Activated CD8-positive, alpha-beta memory T cell treated with anti-CD3 and anti-CD28 coated beads for 36 hours (primary cell): ENCODE data around the gene TMTC2. TPM values are rescaled to one million over a fixed set of nuclear protein-coding genes. Genes with fewer than 3 reads are reported as not detected.
"Not testable (repeated sequence)": the region's sequence is repeated elsewhere in the genome, so short reads cannot be mapped to it uniquely, and the experiment has no call there.

Experiments used
- CTCF ChIA-PET: fragments of 350-600 bp; sonication (Branson Sonifier 250); formaldehyde crosslinking; loops from one replicate; lab custom pipeline; 2021; ENCODE audit warnings: antibody characterized with exemption; lab: Charles Lee
- POLR2A ChIA-PET: fragments of 350-600 bp; sonication (Branson Sonifier 250); formaldehyde crosslinking; loops from one replicate; lab custom pipeline; 2021; ENCODE audit warnings: antibody characterized with exemption; lab: Charles Lee
- total RNA-seq, 2 experiments: library from RNA; stranded (reverse); gene quantifications; one replicate each; pipeline ENCODE4 v1.2.3, GENCODE V29; 2021

TMTC2 gene
- total RNA-seq, 2 experiments from 2014 or later, result 1.9 to 2.2 TPM

- POLR2A ChIA-PET, result no interaction called here
- CTCF ChIA-PET, result no interaction called here
Observed at GRCh38 chr12:82714427-82714826, 27.7 kb downstream of the TMTC2 start.

GRCh38 chr12:82721726-82722125 lies 35.0 kb downstream of the TMTC2 start:
- CTCF ChIA-PET, result no interaction called here

GRCh38 chr12:82723093-82723492 lies 36.4 kb downstream of the TMTC2 start:
- ChIA-PET CTCF (interaction anchor here (0.6 kb wide), 1 partner anchor 105 kb away, joined by 3 read pairs; no protein-coding TSS in a partner anchor), POLR2A (no interaction called here)

More at GRCh38 chr12:82721726-82722125, 35.0 kb downstream of the TMTC2 start:
- POLR2A ChIA-PET, result interaction anchor here (0.6 kb wide), 1 partner anchor 378 kb away, joined by 10 read pairs; no protein-coding TSS in a partner anchor

GRCh38 chr12:82723891-82724290 lies 37.2 kb downstream of the TMTC2 start:
- CTCF ChIA-PET, result no interaction called here
- POLR2A ChIA-PET, result no interaction called here

DNA sequence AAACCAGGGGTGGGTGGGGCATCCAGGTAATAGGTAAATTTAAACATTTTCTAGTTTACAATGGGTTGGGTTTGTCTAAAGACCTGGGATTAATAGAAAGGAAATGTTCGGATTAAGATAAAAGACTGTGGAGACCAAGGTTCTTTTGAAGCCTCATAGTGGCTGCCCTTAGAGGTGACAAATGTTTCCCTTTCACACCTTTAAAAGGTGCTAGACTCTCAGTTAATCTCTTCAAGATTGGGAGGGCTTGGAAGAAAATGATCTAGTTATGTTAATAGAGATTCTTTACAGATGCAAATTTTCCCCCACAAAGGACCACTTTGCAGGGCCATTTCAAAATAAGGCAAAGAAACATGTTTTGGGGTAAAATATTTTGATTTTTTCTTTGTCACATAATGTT lies 39.0 kb downstream of the TMTC2 start:
- ChIA-PET CTCF (no interaction called here), POLR2A (interaction anchor here (0.7 kb wide), 1 partner anchor 150 kb away, joined by 6 read pairs; no protein-coding TSS in a partner anchor)

GRCh38 chr12:82727886-82728285 lies 41.2 kb downstream of the TMTC2 start:
- CTCF ChIA-PET, result interaction anchor here (0.7 kb wide), 1 partner anchor 526 kb away, joined by 3 read pairs; no protein-coding TSS in a partner anchor

DNA sequence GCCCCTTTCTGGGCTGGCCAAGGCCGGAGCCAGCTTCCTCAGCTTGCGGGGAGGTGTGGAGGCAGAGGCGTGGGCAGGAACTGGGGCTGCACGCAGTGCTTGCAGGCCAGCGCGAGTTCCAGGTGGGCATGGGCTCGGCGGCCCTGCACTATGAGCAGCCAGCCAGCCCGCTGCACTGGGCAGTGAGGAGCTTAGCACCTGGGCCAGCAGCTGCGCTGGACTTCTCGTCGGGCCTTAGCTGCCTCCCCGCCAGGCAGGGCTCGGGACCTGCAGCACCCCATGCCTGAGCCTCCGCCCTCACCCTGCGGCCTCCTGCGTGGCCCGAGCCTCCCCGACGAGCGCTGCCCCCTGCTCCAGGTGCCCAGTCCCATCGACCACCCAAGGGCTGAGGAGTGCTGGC lies 42.0 kb downstream of the TMTC2 start:
- POLR2A ChIA-PET, result no interaction called here
- CTCF ChIA-PET, result no interaction called here

More at GRCh38 chr12:82727886-82728285, 41.2 kb downstream of the TMTC2 start:
- POLR2A ChIA-PET, result no interaction called here

- ChIA-PET POLR2A (no interaction called here), CTCF (no interaction called here)
Observed at GRCh38 chr12:82730953-82731459, 44.3 kb downstream of the TMTC2 start.

- ChIA-PET CTCF (no interaction called here), POLR2A (no interaction called here)
Observed at GRCh38 chr12:82740129-82741000, 53.7 kb downstream of the TMTC2 start.

DNA sequence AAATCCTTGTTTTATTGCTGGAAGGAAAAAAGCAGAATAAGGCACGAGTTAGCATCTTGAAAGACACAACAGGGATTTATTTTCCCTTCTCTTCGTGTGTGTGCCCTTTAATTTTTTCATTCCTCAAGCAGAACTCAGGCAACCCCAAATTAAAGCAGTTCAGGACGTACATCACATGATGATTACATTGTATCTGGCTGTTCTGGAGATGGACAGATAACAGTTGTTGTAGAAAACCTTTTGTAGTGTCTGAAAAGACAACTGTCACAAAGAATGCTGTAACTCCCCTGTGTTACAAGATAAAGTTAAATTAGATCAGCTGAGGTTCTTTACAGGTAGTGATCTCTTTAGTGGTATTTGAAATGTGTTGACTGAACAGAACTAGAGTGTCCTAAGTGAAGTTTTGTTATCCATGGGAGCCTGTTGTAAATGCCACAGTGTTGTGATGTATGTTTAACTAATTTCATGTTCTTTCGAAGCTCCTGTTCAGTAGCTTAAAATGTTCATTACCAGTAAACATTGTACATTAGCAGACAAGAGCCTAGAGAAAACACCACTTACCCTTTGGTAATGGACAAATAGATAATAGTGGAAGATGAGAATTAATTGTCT lies 58.5 kb downstream of the TMTC2 start:
- CTCF ChIA-PET, result no interaction called here
- POLR2A ChIA-PET, result no interaction called here

- CTCF ChIA-PET, result no interaction called here
- POLR2A ChIA-PET, result no interaction called here
Observed at GRCh38 chr12:82745807-82746206, 59.1 kb downstream of the TMTC2 start.

- POLR2A ChIA-PET, result no interaction called here
Observed at GRCh38 chr12:82746668-82747067, 60.0 kb downstream of the TMTC2 start.

GRCh38 chr12:82749015-82749414 lies 62.3 kb downstream of the TMTC2 start:
- CTCF ChIA-PET, result no interaction called here
- POLR2A ChIA-PET, result no interaction called here

More at GRCh38 chr12:82746668-82747067, 60.0 kb downstream of the TMTC2 start:
- CTCF ChIA-PET, result no interaction called here

- CTCF ChIA-PET, result no interaction called here
- POLR2A ChIA-PET, result no interaction called here
Observed at GRCh38 chr12:82754856-82755255, 68.2 kb downstream of the TMTC2 start.

DNA sequence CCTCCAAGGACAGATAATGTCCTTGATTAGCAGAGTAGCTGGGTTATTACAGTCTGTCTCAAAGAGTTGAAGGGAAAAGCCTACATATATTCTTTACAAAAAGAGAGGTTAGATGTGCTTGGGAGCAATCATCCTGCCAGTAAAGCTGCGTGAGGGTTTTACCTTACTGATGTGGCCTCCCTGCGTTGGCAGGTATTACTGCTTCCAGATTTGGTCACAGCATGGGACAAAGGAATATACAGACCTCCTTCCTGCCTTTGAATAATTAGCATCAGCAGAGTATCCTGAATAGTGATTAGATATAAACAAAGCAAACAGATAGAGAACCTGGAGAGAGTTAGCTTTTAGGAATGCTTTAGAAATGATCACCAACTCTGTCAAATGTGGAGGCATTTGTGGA lies 69.6 kb downstream of the TMTC2 start:
- ChIA-PET CTCF (no interaction called here), POLR2A (no interaction called here)

DNA sequence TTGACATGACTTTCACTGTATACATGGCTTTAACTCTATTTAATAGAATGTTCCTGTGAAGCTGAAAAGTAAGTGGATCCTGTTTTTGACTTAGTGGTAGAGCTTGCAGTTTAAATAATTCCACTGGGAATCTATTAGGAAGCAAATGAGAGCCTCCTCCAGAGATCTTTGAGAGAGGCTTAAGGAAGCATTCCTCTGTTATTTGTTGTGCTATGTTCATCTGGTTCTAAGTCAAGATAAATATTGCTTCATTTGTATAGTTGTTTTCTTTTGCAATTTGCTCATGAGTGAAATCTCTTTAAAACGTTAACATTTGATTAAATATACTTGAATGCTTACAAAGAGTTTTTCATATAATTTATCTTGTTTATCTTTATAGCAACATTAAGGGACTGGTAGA lies 70.4 kb downstream of the TMTC2 start:
- ChIA-PET CTCF (no interaction called here), POLR2A (no interaction called here)

- POLR2A ChIA-PET, result no interaction called here
- CTCF ChIA-PET, result no interaction called here
Observed at GRCh38 chr12:82757656-82758055, 71.0 kb downstream of the TMTC2 start.

- POLR2A ChIA-PET, result no interaction called here
Observed at GRCh38 chr12:82758749-82759330, 72.1 kb downstream of the TMTC2 start.

GRCh38 chr12:82760423-82760822 lies 73.7 kb downstream of the TMTC2 start:
- CTCF ChIA-PET, result no interaction called here

More at GRCh38 chr12:82758749-82759330, 72.1 kb downstream of the TMTC2 start:
- CTCF ChIA-PET, result no interaction called here

GRCh38 chr12:82765206-82765605 lies 78.5 kb downstream of the TMTC2 start:
- POLR2A ChIA-PET, CTCF ChIA-PET: not testable (repeated sequence)

More at GRCh38 chr12:82760423-82760822, 73.7 kb downstream of the TMTC2 start:
- POLR2A ChIA-PET, result no interaction called here
